ENCODE data around the gene DPH6.
"Not testable (repeated sequence)": the region's sequence is repeated elsewhere in the genome, so short reads cannot be mapped to it uniquely, and the experiment has no call there.

DPH6 gene, protein sequence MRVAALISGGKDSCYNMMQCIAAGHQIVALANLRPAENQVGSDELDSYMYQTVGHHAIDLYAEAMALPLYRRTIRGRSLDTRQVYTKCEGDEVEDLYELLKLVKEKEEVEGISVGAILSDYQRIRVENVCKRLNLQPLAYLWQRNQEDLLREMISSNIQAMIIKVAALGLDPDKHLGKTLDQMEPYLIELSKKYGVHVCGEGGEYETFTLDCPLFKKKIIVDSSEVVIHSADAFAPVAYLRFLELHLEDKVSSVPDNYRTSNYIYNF

DNA sequence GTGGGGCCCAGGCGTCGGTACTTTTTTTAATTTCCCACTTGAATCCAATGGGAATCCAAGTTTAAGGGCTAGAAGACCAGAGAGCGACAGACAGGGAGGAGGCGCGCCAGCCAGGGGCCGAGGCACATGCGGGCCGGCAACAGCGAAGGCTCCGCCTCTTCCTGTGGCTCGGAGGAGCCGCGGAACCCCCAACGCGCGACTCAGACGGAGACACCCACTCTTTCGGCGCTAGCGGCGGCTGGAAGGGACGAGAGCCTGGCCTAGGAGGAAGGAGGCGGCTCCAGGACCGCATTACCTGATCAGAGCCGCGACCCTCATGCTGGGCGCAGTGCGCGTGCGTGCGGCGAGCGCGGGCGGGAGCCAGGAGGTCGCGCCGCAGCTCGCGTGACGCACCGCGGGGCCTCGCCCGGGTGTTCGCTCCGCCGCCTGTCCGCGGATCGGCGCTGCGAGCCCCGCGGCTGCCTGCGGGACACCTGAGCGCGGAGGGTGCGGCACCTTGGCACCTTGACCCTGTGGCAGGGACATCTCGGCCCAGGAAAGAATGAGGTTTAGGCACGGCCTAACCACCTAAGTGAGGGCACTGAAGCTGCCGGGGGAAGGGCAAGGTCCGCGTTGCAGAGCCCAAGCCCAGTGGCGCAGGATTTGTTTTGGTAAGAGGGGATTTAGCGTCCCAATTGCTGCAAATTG lies at the start of gene DPH6:
Gene DPH6, minus strand, starts transcription at position 342 of the 687 bp plus-strand sequence. Its CDS starts 24 bp downstream, at position 318.
- peak; percentile 36 for DNase-seq

DNA sequence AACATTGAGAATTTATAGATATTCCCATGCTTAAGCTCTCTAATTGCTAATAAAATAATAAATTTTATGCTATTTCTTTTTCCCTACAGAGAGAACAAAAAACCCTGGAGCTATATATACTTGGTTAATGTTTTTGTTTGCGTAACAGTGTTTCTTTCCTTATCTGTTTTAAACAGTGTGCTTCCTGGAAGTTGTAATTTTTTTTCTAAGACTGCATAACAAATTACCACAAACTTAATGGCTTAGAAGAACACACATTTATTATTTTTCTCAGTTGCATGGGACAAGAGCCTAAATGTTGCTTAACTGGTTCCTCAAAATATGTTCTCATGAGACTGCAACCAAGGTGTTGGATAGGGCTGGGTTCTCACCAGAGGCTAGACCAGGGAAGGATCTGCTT lies 49.7 kb upstream of the DPH6 start:
- no peak for DNase-seq

DNA sequence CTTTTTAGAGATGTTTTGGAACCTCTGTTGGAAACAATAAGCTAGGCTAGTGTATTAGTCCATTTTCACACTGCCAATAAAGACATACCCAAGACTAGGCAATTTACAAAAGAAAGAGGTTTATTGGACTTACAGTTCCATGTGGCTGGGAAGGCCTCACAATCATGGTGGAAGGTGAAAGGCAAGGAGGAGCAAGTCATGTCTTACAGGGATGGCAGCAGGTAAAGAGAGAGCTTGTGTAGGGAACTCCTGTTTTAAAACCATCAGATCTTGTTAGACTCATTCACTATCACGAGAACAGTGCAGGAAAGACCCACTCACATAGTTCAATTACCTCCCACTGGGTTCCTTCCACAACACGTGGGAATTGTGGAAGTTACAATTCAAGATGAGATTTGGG lies 46.0 kb upstream of the DPH6 start:
- DNase-seq = not testable (repeated sequence)

DNA sequence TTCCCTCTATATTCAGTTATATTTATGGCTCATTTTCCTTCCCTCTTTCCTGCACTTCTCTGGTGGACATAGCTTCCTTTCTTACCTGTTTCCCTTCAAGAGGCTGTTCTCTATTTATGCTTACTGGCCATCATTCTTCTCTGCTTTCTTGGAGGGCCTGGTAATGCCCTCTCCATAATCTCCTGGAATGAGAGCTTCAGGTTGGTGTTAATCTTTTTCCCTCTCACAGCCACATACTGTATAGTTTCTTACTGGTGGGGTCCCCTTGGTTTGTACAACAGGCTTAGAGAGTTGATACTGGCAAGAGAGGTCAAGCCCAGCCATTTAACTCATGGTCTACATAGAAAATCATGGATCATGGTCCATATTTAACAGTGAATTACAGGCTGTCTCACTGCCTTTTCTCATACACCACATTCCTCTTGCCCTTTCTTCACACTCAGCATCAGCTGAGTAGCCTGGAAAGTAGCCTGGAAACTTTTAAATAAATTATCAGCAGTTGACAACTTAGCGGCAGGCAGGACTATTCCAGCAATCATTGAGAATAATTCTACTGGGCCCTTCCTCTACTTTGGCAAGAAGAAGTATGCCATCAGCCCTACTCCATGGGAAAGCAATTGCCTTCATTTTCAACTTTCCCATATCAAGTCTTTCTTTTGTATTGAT lies 38.0 kb upstream of the DPH6 start:
- DNase-seq = no peak

DNA sequence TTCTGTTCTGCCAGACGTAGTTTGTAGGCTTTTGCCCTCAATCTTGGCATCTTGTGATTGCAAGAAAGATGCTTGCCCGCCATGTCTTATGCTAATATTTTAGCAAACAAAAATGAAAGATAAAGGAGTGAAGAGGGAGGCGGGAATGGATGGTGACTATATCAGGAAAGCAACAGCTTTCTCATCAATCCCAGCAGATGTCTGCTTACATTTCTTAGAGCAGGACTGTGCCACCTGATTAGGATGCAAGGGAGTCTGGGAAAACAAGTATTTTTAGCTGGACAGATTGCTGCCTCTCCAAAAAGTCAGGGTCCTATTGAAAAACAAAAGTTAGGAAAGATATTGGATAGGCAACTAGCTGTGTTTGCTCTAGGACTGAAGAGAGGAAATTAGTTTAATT lies 34.6 kb upstream of the DPH6 start:
- DNase-seq = no peak

DNA sequence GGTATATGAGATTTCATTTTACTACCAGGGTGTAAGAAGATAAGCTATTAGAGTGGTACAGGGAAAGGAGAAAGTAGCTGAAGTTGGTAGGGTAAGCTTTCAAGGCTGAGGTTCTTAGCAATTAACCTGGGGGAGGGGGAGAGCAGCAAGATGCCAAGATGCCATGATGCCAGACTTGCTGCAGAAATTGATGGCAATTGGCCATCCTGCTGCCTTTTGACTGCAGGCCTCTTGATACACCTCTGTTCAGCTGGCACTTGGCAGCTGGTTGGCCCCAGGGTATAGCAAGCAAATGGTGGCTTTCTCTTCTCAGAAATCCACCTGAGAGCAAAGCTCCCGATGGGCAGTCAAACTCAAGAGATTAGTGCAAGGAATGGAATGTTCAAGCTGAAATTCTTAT lies 21.4 kb upstream of the DPH6 start:
- DNase-seq = no peak

DNA sequence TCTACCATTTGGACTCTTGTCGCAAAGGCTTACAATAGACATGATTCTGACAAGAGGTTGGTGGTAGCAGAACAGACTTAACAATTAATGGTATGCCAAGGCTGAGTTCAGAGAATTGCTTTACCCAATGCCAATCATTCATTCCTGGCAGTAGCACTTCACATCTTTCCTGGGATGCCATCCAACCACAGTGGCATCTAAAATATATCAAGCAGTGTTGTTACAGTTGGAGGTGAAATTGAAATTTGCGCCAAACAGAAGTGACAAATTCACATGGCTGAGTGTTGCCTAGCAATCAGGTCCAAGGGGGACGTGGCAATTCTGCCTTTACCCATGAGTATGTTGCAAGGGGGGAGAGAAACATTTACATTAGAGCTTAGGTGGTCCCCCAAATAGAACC lies 21.0 kb upstream of the DPH6 start:
- no peak for DNase-seq

DNA sequence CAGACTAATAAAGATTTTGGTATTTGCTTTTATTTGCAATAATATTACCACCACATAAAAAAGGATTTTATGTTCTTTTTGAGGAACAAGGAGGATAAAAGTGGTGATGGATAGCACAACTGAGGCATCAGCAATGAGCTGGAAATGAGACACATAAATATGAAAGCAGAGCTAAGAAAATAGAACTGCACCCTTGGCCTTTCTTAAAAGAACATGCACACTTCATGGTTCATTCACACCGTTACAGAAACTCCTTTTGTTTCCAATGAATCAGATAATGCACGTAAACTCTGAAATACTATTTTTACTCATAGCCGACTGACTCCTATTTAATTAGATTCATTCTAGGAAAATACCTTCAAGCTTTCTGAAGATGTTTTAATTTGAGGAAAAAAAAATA lies 19.9 kb upstream of the DPH6 start:
- no peak for DNase-seq

DNA sequence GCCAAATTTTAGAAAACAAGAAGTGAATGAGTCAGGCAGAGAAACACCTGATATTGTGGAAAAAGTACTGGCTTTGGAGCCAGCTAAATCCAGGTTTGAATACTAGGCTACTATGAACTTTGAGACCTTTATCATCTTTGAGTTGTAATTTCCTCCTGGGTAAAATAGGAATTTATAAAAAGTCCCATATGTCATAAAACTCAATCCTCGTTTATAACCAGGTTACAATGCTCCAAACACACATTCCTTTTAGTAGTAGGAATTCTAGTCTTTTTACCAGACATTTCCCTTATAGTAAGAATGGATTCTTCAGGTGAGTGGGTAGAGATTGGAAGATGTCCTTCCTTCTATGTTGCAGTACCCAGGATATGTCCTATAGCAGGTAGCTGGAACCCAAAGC lies 16.7 kb upstream of the DPH6 start:
- DNase-seq = no peak

DNA sequence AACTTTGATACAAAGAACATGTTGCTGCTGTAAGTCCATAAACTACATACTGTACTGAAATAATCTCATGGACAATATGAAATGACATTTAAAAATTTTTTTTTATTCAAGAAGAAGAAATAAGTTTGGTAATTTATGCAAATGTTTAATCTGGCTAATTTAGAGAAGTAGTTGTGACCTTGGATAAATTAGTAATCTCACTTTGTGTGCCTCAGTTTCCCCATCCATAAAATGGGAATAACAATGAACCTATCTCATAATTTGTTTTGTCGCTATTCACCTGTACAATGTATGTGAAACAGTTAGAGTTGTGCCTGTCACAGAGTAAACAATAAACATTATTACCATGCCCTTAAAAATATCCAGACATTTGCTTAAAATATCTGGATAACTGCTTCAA lies 15.3 kb upstream of the DPH6 start:
- no peak for DNase-seq

DNA sequence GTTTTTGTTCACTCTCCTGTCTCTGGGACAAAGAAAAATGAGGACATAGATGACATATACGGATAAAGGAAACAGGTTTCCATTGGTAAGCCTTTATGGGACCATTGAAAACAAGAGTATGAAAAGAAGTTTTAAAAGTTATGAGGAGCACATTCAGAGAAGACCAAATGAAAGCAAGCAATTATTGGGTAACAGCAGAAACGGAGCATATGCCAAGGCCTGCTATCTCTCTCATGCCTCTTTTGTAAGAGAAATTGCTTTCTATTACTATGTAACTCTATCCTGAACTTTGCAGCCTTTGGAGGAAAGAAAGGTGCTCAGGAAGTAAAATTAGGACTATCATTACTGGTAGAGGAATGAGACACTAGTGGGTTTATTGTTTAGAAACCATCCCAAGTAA lies 14.9 kb upstream of the DPH6 start:
- DNase-seq = no peak

DNA sequence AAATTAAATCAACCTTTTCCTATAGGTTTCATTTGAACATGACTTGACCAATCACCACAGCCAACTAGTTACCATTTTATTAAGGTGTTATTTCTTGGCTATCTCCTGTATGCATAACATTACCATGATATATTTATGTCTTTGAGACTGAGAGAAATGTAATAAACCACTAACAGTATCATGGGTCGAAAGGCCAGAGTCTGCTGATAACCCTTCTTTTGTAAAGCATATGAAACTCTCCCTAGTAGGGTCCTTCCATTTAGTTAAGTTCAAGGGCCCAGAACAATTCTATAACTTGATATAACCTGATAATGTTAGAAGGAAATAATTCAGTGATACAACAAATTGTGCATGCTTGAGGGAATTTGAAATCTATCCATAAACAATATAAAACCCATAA lies 14.3 kb upstream of the DPH6 start:
- DNase-seq = no peak

DNA sequence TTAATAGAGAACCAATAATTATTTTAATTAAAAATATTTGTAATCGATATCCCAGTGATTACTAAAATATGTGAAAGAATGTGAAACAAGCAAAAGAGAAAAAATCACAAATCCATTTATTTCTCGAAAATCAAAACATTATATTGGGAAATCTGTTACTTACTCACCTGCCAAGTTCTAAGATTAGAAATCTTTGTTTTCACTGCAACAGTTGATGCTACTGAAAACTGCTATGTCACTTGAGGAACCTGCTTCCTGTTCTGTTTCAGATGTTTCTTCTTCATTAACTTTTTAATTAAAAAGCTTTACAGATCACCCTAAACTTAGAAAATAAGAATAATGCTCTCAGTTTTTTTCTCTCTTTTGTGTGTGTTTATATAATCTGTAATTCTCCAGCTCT lies 13.7 kb upstream of the DPH6 start:
- DNase-seq = no peak

DNA sequence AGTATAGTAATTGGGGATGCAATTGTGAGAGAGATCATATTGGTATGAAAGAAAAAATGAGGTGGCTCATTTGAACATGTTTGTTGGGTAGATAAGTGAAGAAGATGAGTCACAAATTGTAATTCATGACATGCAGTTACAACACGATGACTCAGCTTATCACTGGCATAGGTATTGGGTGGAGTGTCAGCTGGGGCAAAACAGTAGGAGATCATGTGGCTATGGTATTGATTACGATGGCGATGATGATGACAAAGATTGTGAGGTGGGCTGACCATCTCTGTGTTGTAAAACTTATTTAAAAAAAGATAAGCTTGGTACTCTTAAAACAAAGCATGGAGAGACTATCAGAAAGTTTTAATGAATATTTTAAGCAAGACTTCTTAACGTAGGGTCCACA lies 11.6 kb upstream of the DPH6 start:
- DNase-seq = no peak

DNA sequence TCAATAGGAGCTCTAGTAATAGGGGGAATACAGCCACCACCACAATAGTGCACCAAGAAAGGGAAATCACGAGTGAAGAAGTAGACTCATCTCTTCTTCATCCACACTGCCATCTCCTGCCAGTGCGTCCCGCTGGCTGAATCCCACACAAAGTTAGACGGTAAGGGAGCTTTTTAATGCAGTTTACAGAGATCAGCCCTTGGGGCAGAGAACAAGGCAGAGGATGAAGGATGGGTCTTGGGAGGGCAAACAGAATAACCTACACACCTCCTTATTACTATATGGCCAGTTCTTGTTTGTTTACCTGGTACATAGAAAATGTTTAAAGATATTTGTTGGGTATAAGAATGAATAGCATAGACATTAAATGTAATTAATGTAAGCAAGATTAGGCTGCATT lies 11.0 kb upstream of the DPH6 start:
- DNase-seq = no peak

DNA sequence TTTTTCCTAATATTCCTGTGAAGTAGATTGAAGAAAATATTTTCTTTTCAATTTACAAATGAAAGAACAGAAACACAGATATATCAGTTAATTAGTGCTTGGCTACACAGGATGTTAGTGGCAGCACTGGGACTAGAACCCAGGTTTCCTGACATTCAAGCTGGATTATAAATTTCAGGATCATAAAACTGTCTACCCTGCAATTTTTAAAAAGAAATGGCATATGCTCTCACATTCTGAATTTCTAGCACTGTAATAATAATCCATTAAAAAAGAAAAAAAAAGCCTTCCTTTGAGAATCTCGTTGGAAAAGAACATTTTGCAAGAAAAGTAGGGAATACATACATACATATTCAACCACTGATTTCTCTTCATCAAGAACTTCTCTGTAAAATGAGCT lies 9.3 kb upstream of the DPH6 start:
- no peak for DNase-seq

DNA sequence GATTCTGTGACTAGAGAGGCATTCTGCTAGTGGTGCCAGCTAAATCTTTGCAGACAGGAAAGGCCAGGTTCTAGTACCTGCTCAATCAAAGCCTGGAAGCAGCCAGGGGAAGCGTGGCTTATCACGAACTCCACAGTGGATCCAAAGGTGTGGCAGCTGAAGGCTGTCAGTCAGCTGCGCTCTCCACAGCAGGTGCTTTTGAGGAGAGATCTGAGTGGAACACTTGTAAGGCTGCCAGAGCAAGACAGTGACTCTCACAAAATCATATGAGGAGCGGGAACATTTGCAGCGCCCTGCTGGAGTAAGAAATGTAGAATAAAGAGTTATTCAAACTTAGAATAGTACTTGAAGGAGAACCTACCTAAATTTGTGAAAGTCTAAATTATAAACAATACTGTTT lies 5.0 kb upstream of the DPH6 start:
- no peak for DNase-seq

DNA sequence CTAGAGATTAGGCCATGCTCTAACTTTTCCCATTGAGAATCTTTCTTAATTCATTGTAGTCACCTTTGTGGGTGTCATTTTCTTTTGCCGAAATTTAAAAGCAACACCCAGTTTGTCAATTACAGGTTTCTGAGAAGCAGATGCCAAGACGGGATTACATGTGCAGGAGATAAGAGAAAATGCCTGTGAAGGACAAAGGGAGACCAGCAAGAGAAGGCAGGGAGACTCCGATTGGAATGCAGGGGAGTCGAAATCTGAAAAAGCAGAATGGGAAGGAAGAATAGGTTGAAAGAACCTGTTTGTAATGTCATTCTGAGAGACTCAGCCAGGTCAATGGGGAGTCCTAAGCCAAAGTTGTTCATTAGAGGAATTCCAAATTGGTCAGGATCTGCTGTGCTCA lies 3.6 kb upstream of the DPH6 start:
- DNase-seq = no peak

DNA sequence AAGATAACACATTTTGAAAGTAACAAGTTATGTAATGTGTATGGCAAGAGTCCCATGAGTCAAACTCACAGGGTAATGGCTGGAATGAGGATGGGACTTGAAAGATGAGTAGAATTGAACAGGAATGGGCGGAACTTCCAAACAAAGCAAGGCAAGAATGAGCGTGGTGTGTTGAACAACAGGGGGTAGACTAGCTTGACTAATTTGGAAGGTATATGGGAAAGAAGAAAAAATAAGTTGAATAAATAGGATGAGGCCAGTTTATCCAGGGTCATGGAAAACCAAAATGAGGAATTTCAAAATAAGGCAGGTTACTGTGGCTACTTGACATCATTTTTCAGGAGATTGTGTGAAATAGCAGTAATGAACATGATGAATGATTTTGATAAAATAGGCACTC lies 2.5 kb upstream of the DPH6 start:
- no peak for DNase-seq

DNA sequence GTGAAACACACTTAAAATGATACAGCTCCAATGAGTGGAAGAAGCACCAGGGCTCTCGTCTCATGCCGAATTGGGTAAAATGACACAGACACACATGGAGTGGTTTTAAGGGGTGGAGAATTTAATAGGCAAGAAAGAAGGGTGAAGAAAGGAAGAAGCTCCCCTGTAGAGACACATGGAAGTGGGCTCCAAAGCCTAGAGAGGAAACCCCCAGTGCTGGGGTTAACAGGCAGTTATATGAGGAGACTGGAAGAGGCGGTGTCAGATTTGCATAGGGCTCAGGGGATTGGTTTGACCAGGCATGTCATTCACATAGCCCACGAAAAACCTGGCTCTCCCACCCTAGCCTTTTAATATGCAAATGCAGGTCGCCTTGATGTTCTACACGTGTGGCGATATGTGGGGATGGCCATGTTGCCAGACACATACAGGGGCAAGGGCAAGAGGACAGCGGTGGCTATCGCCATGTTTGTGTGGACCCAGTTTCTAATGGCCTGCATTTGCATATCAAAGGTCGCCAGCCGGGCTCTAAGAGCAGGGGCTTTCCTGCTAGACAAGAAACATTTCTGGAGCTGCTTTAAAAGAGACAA lies 1.9 kb upstream of the DPH6 start:
- DNase-seq = no peak

DNA sequence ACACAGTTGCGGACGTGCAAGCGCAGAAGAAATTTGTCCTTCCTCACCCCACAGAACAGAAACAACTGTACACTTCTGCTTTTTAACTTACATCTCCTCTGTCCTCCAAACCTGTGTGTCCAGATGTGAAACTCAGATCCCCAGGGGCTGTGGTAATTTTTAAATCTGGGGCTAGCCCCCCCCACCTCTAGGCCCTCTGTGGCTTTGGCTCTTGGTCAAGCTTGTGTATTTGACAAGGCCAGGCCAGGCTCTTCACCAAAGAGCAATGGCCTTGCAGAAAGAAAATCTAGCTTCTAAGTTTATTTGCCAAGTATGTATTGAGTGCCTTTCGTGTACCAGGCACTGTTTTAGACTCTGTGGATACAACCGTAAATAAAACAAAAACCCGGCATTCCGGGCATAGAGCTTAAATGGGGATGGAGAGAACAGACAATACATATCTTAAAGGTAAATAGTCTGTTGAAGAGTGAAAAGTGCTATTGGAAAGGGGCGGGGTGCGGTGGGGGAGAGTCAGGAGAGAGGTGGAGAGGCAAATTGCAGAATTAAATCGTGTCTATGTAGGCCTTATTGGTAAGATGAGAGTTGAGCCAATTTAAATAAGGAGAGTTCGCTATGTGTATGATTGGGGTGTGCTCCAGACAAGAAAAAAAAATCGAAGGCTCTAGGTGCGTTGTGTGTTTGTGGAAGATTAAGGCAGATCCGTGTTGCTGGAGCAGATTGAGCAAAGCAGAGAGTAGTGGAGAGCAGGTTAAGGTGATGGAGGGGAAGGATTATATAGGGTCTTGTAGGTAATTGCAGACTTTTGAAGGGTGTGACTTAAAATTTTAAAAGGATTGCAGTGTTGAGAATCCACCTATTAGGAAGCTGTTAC lies 781 bp upstream of the DPH6 start:
- no peak for DNase-seq

DNA sequence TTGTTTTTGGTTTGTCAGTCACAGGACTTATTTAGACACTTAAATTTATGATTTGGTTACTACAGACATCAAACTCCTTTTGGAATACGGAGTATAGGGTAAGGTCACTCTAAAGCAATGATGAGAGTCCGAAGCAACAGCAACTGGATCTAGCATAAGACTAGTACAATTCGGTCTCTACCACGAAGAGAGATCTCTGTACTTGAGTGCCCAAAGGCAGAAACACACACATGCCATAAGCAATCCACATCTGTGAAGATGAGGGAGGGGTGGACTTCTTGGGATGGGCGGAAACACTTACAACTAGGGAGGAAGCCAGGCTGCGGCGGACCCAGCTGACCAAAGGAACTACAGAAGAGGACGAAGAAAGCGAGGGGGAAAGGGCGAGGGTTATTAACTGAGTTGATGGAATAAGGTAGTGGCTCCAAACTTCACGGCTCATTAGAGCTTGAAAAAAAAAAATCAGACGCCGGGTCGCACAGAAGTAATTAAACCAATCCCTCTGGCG lies 595 bp downstream of the DPH6 start:
- peak; percentile 11 for DNase-seq

DNA sequence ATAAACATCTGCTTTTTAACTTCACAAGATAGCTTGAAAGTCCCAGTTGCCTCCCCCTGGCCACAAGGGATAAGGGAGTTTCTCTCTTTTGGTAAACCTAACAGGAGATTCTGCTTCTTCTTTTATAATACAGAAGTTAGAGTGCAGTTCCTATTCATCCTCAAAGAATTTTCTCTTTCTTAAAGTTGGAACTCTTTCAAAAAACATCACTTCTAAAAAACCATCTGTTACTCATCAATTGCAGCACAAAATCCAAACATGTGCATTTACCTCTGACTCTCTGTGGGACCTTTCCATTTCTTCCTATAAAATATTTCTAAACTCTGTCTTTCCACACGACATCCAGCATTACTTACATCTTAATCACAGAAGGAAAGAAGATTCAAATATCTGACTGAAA lies 5.1 kb downstream of the DPH6 start:
- no peak for DNase-seq
